Hematopoietic multipotent progenitor cell treated with erythropoietin and hydrocortisone succinate and interleukin-3 and kit ligand, for 4 days (in vitro differentiated cells): Measurements from ENCODE around the gene TSKS.
A peak's percentile ranks its signal among the peaks of the same experiment; 100 is the strongest.

Source experiments
- DNase-seq: peaks from one replicate; pipeline ENCODE4 v3.0.0-alpha.2; 2015

Gene TSKS

DNA sequence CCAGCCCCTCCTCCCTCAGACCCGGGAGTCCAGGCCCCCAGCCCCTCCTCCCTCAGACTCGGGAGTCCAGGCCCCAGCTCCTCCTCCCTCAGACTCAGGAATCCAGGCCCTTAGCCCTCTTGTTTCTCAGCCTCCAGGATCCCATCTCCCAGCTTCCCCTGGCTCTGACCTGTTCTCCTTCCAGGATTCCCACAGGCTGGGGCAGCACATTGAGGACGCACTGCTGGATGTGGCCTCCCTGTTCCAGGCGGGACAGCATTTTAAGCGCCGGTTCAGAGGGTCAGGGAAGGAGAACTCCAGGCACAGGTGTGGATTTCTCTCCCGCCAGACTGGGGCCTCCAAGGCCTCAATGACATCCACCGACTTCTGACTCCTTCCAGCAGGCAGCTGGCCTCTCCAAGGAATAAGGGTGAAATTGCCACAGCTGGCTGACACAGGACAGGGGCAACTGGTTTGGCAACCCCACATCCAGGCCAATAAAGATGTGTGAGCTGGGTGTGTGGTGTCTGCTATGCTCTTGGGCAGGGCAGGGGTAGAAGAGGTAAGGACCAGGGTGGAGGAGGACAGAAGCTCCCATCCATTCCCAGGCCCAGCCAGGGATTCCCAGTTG is 49.8 kb downstream of the TSKS start:
- no peak for DNase-seq

DNA sequence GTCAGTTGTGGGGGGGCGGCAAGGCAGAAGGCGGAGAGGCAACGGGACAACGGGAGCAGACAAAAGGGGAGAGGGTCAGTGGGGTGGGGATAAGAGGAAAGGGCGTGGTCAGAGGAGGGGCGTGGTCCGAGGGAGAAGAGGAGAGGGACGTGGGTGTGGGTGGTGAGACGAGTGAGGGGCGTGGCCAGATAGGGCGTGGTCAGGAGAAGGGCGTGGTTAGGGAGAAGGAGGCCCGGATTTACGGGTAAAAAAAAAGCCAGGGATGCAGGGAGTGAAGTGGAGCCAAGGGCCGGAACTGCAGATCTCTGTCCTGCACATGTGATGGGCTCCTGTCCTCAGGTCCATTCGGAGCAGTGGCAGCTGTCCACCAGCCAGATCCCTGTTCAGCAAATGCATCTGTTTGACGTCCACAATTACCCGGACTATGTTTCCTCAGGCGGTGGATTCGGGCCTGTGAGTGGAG is 50.7 kb downstream of the TSKS start:
- DNase-seq: peak; percentile 63

GRCh38 chr19:49710372-49710951 is 52.6 kb downstream of the TSKS start:
- DNase-seq: no peak

GRCh38 chr19:49705919-49706318 is 57.2 kb downstream of the TSKS start:
- no peak for DNase-seq

DNA sequence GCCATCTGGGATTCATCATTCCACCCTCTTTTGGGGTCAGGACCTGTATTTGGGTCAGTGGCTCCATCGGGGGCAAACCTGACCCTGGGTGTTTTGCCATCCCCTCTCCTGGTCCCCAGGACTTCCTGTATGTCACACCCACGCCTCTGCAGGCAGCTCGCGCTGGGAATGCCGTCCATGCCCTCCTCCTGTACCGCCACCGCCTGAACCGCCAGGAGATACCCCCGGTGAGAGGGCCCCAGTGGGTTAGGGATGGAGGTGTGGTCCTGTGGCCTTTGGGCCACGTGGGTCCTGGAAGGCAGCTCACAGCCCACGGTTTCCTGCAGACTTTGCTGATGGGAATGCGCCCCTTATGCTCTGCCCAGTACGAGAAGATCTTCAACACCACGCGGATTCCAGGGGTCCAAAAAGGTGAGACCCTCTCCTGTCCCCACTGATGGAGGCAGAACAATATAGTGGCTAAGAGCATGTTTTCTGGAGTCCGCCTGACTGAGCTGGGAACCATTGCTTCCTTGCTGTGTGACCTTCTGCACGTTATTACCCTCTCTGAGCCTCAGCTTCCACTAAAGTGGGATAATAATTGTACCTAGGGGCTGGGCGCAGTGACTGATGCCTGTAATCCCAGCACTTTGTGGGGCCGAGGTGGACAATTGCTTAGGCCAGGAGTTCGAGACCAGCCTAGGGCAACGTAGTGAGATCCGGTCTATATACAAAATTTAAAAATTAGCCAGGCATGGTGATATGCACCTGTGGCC is 58.0 kb downstream of the TSKS start:
- no peak for DNase-seq

DNA sequence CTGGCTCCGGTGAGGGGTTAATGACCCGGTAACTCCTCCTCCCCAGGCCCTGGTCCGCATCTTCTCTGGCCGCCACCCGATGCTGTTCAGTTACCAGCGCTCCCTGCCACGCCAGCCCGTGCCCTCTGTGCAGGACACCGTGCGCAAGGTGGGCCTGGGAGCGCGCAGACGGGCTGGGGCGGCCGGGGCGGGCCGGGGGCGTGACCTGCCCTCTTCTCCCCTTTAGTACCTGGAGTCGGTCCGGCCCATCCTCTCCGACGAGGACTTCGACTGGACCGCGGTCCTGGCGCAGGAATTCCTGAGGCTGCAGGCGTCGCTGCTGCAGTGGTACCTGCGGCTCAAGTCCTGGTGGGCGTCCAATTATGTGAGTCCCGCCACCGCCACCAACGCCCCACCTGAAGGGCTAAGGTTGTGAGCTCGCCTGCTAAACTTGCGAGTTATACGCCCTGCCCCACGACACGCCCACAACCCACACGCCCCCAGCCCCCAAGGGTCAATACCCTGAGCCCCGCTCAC is 61.8 kb downstream of the TSKS start:
- no peak for DNase-seq

DNA sequence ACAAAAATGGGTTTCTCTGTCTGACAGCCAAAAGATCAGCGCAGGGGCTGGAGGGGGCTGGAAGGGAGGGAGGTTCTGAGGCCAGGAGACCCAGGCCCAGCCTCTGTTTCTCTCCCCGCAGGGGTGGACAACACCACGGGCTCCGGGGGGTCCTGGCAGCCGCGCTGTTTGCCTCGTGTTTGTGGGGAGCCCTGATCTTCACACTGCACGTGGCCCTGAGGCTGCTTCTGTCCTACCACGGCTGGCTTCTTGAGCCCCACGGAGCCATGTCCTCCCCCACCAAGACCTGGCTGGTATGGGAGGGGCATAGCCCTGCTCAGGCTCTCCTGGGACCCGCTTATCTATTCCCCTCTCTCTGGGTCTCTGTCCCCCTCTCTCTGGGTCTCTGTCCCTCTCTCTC is 62.5 kb downstream of the TSKS start:
- no peak for DNase-seq

DNA sequence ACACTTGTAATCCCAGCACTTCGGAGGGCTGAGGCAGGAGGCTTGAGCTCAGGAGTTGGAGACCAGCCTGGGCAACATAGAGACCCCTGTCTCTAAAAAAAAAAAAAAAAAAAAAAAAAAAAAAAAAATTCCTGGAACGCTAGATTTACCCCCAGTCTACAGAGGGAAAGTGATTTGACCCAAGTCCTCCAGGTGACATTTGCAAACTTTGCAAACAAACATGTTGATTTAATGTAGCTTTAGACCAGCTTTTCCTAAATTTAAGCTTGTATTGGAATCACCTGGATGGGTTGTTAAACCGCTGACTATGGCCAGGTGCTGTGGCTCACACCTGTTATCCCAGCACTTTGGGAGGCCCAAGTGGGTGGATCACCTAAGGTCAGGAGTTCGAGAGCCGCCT is 63.7 kb downstream of the TSKS start:
- no peak for DNase-seq

GRCh38 chr19:49696865-49697264 is 66.2 kb downstream of the TSKS start:
- no peak for DNase-seq

GRCh38 chr19:49696115-49696514 is 67.0 kb downstream of the TSKS start:
- DNase-seq: no peak

GRCh38 chr19:49692147-49692506 is 71.0 kb downstream of the TSKS start:
- no peak for DNase-seq

DNA sequence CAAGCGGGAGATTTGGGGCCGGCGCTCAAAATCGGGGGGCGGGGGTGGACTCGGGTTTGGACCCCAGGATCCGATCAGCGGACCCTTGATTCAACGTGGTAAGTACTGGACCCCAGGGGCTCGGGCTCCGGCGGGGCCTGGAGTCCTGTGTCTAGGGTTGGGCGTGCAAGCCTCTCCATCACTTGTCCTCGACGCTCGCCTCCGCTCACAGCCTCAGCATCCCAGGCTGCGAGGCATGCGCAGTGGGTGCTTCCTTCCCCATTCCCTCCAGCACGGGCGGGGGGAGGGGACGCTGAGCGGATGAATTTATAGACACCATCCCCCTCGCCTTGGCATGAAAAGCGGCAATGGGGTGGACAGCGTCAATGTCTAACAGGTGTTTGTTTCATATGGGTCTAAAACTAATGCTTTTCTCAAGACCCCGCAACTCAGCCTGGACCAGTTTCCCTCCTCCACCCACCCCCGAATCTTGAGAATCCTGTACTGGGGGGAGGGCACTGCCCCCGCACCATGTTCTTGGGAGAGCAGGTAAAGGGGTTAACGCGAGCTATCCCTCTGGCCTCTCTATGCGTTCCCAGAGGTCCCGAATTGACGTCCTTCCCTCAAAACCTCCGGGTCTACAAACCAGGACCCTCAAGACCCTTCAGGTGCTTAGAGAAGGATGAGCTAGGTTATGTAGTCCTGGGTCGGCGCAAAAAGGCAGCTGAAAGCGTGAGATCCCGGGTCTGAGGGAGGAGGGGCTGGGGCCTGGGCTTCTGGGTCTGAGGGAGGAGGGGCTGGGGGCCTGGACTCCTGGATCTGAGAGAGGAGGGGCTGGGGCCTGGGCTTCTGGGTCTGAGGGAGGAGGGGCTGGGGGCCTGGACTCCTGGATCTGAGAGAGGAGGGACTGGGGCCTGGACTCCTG is 71.6 kb downstream of the TSKS start:
- peak; percentile 58 for DNase-seq

- DNase-seq: peak; percentile 57
Observed at GRCh38 chr19:49690656-49691242, 72.4 kb downstream of the TSKS start, which contains the start of gene CPT1C. Gene CPT1C, plus strand, starts transcription at chr19:49691116. Its CDS starts 1,137 bp downstream, at chr19:49692253.

GRCh38 chr19:49690079-49690655 is 72.9 kb downstream of the TSKS start:
- DNase-seq: no peak
